Kidney epithelial cell (primary cell): Measurements from ENCODE around the gene CNNM4. TPM values are rescaled to one million over a fixed set of nuclear protein-coding genes. Genes with fewer than 3 reads are reported as not detected.

Experiments used
- DNase-seq: peaks from one replicate; pipeline ENCODE4 v3.0.0-alpha.2; 2010; ENCODE audit warnings: low read depth
- H3K27me3 ChIP-seq: 2 replicates; pipeline ENCODE4 v1.6.0; 2011; ENCODE audit warnings: low read length; ENCODE audit not compliant: control insufficient read depth, insufficient read depth
- H3K36me3 ChIP-seq: 2 replicates; pipeline ENCODE4 v1.5.1; 2011; ENCODE audit warnings: low read length; ENCODE audit not compliant: control insufficient read depth, insufficient read depth
- H3K4me3 ChIP-seq: 2 replicates; pipeline ENCODE4 v1.5.1; 2011; ENCODE audit warnings: low read depth, mild to moderate bottlenecking, control low read depth, low read length
- total RNA-seq: library from RNA; depleted of rRNA; stranded (reverse); fragments of >200 nt; gene quantifications from 2 replicates; pipeline ENCODE4 v1.2.3, GENCODE V29; 2015
- TF ChIP-seq, protein P1 (sequence below): IDR thresholded peaks from 2 replicates; pipeline ENCODE4 v1.5.1; 2011; ENCODE audit warnings: mild to moderate bottlenecking, moderate library complexity, low read length, control low read depth, inconsistent platforms; ENCODE audit not compliant: insufficient read depth, poor library complexity, severe bottlenecking

CNNM4 gene
- total RNA-seq, 1 donor from 2014 or later: 8.2 TPM

DNA sequence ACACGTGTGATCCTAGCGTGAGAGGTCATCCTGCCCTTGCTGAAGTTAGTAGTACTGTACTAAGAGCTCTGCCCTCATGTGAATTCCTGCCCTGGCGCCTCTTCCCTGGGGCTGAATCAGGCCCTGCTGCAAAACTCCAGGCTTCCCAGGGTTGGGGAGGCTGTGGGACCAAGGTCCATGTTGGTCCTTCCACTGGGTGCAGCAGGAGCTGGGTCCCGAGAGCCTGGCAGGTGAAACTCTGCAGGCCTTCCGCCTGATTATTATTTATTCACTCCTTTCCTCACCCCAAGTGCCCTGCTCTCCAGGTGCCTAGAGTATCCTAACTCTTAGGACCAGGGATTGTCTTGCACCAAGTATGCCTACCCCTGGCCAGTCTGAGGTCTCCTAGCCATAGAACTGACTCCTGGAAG lies 50.1 kb downstream of the CNNM4 start:
- Histone ChIP-seq H3K4me3 (no peak overlapping the region), H3K36me3 (no peaks in the 10 kb centered on the region), H3K27me3 (no peaks in the 10 kb centered on the region)
- TF ChIP-seq, protein P1, sequence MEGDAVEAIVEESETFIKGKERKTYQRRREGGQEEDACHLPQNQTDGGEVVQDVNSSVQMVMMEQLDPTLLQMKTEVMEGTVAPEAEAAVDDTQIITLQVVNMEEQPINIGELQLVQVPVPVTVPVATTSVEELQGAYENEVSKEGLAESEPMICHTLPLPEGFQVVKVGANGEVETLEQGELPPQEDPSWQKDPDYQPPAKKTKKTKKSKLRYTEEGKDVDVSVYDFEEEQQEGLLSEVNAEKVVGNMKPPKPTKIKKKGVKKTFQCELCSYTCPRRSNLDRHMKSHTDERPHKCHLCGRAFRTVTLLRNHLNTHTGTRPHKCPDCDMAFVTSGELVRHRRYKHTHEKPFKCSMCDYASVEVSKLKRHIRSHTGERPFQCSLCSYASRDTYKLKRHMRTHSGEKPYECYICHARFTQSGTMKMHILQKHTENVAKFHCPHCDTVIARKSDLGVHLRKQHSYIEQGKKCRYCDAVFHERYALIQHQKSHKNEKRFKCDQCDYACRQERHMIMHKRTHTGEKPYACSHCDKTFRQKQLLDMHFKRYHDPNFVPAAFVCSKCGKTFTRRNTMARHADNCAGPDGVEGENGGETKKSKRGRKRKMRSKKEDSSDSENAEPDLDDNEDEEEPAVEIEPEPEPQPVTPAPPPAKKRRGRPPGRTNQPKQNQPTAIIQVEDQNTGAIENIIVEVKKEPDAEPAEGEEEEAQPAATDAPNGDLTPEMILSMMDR: no peak
- DNase-seq: no peak

DNA sequence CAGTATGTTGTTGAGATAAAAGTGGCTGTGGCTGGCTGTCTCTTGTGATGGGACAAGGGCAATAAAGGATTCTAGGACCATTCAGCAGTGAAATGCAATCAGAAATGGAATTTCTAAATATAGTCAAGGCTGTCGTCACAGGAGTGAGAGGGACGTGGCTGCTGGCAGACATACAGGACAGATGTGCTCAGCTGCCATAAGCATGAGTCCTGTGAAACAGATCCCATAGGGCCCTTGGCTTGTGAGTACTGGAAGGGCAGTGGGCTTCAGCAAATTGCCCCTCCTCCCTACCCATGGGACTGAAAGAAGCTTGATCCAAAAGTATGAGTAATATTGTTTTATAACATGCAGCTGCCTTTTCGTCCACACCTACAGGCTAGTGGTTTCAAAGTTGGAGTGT lies 51.2 kb downstream of the CNNM4 start:
- TF ChIP-seq, protein P1: no peak

DNA sequence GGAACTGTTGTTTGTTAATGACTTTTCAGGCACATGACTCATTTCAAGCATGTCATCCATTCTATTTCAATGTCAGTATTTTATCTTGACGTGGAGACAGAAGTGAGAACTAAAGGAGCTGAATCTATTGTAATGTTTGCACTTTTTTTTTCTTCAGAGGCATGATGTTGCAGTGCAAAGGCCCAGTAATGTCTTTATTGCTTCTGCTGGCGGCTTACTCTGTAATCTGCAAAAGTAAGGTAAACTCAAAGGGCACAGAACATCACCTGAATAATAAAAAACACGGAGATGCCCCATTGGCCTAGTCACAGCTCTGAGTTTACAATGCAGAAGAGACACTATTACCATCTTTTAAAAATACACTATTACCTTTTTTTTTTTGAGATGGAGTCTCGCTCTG lies 53.0 kb downstream of the CNNM4 start:
- no peaks in the 10 kb centered on the region for H3K27me3 ChIP-seq
- no peak for DNase-seq
- TF ChIP-seq, protein P1: no peak
- no peak overlapping the region for H3K4me3 ChIP-seq
- H3K36me3 ChIP-seq: no peaks in the 10 kb centered on the region

More for the DNA sequence above, 51.2 kb downstream of the CNNM4 start:
- Histone ChIP-seq H3K36me3 (no peaks in the 10 kb centered on the region), H3K27me3 (no peaks in the 10 kb centered on the region), H3K4me3 (no peak overlapping the region)
- DNase-seq: no peak

DNA sequence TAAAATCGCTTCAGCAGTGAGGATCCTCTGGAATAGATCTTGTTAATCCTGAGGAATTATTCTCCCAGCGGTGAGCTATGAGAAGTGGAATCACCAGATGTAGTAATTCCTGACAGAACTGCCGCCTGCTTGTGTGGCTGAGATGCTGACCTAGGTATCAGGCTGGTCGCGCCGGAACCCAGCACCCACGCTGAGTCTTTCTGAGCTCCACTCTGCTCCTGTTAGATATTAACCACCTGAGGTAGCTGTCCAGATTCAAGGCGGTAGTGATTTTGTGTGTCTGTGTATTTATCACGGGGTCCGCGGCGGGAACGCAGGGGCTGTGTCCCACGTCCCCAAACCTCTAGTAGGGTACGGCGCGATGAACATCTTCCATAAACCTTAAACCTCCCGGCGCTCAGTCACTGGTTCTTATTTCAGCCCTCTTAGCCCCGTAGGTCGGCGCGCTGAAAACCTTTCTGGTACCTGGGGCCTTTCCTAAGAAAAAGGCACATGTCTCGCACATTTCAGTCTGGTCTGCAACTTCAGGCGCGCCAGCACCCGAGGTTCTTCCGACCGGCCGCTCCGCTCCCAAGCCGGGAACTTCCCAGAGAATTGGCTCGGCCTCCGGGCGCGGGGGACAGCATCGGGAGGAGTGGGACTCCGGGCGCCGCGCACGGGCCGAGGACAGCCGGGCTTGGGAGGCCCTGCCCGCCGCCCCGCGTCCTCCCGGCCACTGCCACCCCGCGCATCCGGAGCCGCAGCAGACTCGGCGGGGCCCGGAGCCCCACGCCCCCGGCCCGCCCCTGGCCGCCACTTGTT lies 54.8 kb downstream of the CNNM4 start:
- H3K4me3 ChIP-seq: peak overlapping the region; percentile 69
- H3K36me3 ChIP-seq: no peaks in the 10 kb centered on the region
- TF ChIP-seq, protein P1: no peak
- DNase-seq: no peak
- H3K27me3 ChIP-seq: no peaks in the 10 kb centered on the region

DNA sequence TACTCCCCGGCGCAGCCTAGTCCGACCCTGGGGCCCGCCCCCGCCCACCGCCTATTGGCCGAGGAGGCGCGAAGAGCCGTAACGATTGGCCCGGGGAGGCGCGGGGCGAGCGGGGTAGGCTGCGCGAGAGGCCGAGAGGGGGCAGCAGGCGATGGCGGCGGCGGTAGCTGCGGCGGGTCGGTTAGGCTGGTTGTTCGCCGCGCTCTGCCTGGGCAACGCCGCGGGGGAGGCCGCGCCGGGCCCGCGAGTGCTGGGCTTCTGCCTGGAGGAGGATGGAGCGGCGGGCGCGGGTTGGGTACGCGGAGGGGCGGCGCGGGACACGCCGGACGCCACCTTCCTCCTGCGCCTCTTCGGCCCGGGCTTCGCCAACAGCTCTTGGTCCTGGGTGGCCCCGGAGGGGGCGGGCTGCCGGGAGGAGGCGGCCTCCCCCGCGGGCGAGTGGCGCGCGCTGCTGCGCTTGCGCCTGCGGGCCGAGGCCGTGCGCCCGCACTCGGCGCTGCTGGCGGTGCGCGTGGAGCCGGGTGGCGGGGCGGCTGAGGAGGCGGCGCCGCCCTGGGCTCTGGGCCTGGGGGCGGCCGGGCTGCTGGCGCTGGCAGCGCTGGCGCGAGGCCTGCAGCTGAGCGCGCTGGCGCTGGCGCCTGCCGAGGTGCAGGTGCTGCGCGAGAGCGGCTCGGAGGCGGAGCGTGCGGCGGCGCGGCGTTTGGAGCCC lies 55.6 kb downstream of the CNNM4 start, which contains the start of gene CNNM3:
TSS of gene CNNM3 (plus strand) at position 142 of the 709 bp plus-strand sequence. CDS start at position 152, 10 bp downstream.
- H3K4me3 ChIP-seq: peak within 1 kb of the TSS; percentile 69
- TF ChIP-seq, protein P1: peak; percentile 26
- H3K36me3 ChIP-seq: no peaks in the 10 kb centered on the region
- H3K27me3 ChIP-seq: no peaks in the 10 kb centered on the region
- peak; percentile 49 for DNase-seq
